Measurements from ENCODE around the gene ADGRG3. TPM values are rescaled to one million over a fixed set of nuclear protein-coding genes. Genes with fewer than 3 reads are reported as not detected.
A peak's percentile ranks its signal among the peaks of the same experiment; 100 is the strongest.

ADGRG3 gene
- total and polyA plus RNA-seq, 12 donors = 0.14 to 2.0 (median 0.45) TPM; not detected in 4

DNA sequence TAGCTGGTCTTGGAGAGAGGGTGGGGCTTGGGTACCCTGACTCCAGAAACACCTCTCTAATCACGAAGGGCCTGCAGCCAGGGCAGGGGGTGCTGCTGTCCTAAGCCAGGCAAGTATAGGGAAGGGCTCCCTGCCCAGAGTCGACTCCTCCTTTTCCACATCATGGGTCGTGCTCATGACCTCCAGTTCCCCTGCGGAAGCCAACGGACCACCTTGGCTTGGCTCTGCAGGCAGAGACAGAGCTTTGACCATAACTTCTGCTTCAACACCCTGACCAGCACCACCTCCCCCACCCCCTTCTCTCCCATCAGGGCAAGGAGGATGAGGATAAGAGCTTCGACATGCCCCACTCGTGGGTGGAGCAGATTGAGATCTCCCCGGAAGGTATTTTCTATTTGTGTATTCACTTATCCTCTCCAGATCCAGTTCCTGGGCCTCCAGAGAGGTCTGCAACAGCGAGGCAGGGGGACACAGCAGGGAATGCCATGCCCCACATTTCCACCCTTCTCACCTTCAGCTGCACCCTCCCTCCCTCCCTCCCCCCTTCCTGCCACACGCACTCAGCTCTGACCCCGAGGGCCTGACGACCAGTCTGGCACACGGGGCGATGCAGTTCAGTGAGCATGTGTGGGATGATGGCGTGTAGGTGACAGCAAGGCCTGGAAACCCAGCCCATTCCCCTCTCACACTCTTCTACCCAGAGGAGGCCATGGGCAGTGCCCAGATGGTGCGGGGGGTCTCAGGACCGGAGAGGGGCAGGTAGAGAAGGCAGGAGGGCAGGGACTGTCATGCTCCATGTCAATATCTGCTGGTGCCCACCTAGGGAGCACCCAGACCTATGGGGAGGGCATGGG is 53.5 kb downstream of the ADGRG3 start:
- Histone ChIP-seq H3K27me3 (no peaks in the 10 kb centered on the region), H3K4me3 (no peak overlapping the region), H3K27ac (no peak overlapping the region), H3K4me1 (replicated peaks in 1 of 2) (no peaks in the 10 kb centered on the region), H3K9me3 (replicated peaks in 1 of 3) (no peaks in the 10 kb centered on the region), H3K36me3 (replicated peaks in 1 of 2) (no peaks in the 10 kb centered on the region)
- 73 to 81% (median 76%) methylated on average over 13 to 17 of the region's 17 CpGs for WGBS, 4 donors
- TF ChIP-seq POLR2A (IDR thresholded peaks at IDR 0.05) = no peak
- TF ChIP-seq, protein P1, sequence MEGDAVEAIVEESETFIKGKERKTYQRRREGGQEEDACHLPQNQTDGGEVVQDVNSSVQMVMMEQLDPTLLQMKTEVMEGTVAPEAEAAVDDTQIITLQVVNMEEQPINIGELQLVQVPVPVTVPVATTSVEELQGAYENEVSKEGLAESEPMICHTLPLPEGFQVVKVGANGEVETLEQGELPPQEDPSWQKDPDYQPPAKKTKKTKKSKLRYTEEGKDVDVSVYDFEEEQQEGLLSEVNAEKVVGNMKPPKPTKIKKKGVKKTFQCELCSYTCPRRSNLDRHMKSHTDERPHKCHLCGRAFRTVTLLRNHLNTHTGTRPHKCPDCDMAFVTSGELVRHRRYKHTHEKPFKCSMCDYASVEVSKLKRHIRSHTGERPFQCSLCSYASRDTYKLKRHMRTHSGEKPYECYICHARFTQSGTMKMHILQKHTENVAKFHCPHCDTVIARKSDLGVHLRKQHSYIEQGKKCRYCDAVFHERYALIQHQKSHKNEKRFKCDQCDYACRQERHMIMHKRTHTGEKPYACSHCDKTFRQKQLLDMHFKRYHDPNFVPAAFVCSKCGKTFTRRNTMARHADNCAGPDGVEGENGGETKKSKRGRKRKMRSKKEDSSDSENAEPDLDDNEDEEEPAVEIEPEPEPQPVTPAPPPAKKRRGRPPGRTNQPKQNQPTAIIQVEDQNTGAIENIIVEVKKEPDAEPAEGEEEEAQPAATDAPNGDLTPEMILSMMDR (IDR thresholded peaks at IDR 0.05) = no peak
- intact Hi-C loops (cut with DNase I) = loop anchor here (10.0 kb wide), 1 partner anchor 147 kb away; no protein-coding TSS in a partner anchor
- no peak for DNase-seq

DNA sequence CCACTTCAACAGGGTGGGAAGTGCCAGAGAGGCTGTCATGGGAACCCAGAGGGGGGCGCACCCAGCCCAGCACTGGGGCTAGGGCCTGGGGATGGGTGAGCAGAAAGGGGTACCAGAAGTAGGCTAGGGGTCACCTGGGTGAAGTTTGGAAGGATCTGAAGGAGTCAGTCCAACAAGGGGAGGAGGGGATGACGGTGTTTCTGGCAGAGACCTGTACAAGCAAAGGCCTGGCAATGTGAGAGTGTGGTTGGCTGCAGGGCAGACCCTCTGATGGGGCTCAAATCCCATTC is 54.0 kb downstream of the ADGRG3 start:
- H3K27me3 ChIP-seq = no peaks in the 10 kb centered on the region
- TF ChIP-seq, protein P1 (IDR thresholded peaks at IDR 0.05) = no peak
- TF ChIP-seq POLR2A (IDR thresholded peaks at IDR 0.05) = no peak
- DNase-seq = no peak
- no peak overlapping the region for H3K4me3 ChIP-seq
- H3K27ac ChIP-seq = no peak overlapping the region
- 86 to 95% (median 91%) methylated on average over 1 to 2 of the region's 2 CpGs for WGBS, 4 donors
- H3K4me1 ChIP-seq (replicated peaks in 1 of 2) = no peaks in the 10 kb centered on the region
- H3K9me3 ChIP-seq (replicated peaks in 1 of 3) = no peaks in the 10 kb centered on the region
- intact Hi-C loops (cut with DNase I) = loop anchor here (10.0 kb wide), 1 partner anchor 147 kb away; no protein-coding TSS in a partner anchor
- H3K36me3 ChIP-seq (replicated peaks in 1 of 2) = no peaks in the 10 kb centered on the region

DNA sequence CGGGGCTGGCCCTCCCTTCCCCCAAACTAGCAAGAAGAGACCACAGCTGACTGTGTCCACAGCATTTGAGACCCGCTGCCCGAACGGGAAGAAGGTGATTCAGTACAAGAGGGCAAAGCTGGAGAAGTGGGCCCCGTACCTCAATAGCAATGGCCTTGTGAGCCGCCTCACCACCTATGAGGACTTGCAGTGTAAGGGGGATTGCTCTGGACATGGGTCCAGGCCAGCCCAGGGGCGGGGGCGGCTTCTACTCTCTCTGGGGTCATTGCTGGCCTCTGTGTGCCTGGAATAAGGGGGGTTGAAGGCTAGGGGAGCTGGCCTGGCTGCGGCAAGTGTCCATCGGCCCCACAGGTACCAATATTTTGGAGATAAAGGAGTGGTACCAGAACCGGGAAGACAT is 54.5 kb downstream of the ADGRG3 start:
- intact Hi-C loops (cut with DNase I) = loop anchor here (10.0 kb wide), 1 partner anchor 148 kb away; no protein-coding TSS in a partner anchor
- no peaks in the 10 kb centered on the region for H3K9me3 ChIP-seq (replicated peaks in 1 of 3)
- no peak overlapping the region for H3K27ac ChIP-seq
- TF ChIP-seq, protein P1 (IDR thresholded peaks at IDR 0.05) = no peak
- TF ChIP-seq POLR2A (IDR thresholded peaks at IDR 0.05) = no peak
- no peaks in the 10 kb centered on the region for H3K4me1 ChIP-seq (replicated peaks in 1 of 2)
- H3K36me3 ChIP-seq (replicated peaks in 1 of 2) = no peaks in the 10 kb centered on the region
- no peak overlapping the region for H3K4me3 ChIP-seq
- H3K27me3 ChIP-seq = no peaks in the 10 kb centered on the region
- no peak for DNase-seq
- 75 to 88% (median 81%) methylated on average over 11 of the region's 11 CpGs for WGBS, 4 donors

DNA sequence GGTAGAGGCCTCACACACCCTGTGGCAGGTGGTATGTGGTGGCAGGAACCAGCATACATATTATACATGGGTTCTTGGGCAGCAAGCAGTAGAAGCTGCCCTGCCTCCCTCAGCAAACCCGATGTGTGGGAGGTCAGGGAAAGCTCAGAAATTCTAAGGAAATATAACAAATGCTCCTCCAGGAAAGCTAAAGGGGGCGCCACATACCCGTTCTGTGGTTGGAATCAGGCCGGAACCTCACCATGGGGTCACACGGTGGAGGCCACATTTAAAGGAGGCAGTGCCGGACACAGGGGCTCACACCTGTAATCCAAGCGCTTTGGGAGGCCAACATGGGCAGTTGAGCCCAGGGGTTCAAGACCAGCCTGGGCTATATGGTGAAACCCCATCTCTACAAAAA is 55.1 kb downstream of the ADGRG3 start:
- Histone ChIP-seq H3K4me1 (replicated peaks in 1 of 2) (no peaks in the 10 kb centered on the region), H3K36me3 (replicated peaks in 1 of 2) (no peaks in the 10 kb centered on the region), H3K9me3 (replicated peaks in 1 of 3) (no peaks in the 10 kb centered on the region), H3K27ac (no peak overlapping the region), H3K4me3 (no peak overlapping the region), H3K27me3 (no peaks in the 10 kb centered on the region)
- 47 to 83% (median 72%) methylated on average over 6 to 7 of the region's 7 CpGs for WGBS, 4 donors
- DNase-seq = peak in 1 of 7 donors; percentile 17
- intact Hi-C loops (cut with DNase I) = loop anchor here (10.0 kb wide), 1 partner anchor 148 kb away; no protein-coding TSS in a partner anchor
- TF ChIP-seq POLR2A (IDR thresholded peaks at IDR 0.05) = no peak
- TF ChIP-seq, protein P1 (IDR thresholded peaks at IDR 0.05) = peak in 2 of 6 experiments; percentile 17 to 32

Data from adrenal gland (tissue), 12 donors.